Retina (tissue), 1 donor: Measurements from ENCODE around the gene MYH1.

Source experiments
- DNase-seq: peaks from one replicate; pipeline ENCODE4 v3.0.0-alpha.2; 2016

MYH1 gene

DNA sequence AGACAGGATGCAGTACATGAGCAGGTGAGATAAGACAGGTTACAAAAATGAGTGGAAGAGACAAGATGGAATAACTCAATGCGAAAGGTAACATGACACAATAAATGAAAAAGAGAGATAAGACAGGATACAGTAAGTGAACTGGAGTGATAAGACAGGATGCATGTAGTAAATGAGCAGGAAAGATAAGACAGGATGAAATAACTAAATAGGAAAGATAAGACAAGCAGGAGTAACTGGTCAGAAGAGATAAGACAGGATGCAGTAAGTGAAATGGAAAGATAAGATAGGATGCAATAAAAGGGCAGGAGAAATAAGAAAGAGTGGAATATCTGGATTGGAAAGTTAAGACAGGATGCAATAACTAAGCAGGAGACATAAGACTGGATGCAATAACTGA is 40.6 kb downstream of the MYH1 start:
- no peak for DNase-seq

DNA sequence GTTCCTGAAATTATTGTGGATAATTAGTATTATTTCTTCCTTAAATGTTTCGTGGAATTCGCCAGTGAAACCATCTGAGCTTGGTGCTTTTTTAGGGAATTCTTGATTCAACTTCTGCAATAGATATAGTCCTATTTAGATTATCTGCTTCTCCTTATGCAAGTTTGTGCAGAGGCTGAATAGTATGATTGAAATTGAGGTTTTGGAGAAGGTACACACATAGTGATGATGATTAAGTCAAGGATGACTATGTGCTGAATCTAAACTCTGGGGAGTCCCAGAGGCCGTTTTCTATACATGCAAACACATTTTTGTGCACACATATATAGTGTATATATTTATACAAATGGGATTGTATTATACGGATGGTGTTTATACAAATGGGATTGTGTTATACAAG is 43.8 kb downstream of the MYH1 start:
- DNase-seq = no peak

DNA sequence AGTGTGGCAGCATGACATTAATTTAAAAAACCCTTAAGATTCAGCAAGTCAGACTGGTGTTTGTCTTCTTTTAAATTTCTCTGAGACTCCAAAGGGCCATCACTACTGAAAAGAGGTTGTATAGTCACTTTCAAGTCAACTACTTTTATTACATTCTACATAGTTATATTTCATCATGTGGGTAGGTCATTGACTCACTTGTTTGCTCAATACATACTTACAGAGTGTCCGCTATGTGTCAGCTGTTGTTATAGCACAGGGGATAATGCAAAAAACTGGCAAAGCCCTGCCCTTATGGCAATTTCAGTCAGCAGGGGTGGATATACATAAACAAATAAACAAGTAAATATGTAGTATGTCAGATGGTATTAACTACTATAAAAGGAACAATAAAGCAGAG is 46.5 kb downstream of the MYH1 start:
- no peak for DNase-seq

DNA sequence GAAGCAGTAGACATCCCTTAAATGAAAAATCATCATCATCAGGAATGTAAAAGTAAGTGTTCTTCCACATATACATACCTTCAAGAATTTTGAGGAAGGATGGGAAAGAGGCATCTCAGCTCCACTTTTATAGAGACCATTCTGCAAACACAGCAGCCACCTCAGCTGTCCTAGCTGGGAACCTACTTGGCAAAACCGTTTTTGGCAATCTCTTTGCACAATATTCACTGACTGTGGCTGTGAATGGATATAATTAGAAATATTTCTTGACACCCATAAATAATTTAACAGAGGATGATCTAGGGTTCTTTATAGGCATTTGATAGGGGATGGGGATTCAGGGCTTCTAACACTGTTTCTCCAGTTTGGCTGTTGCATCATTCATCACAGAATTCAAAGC is 48.9 kb downstream of the MYH1 start, which contains the start of gene MYH4:
MYH4 (minus strand) TSS at position 101 of the 400 bp plus-strand sequence. CDS start 2,814 bp downstream, outside the sequence.
- DNase-seq = no peak

DNA sequence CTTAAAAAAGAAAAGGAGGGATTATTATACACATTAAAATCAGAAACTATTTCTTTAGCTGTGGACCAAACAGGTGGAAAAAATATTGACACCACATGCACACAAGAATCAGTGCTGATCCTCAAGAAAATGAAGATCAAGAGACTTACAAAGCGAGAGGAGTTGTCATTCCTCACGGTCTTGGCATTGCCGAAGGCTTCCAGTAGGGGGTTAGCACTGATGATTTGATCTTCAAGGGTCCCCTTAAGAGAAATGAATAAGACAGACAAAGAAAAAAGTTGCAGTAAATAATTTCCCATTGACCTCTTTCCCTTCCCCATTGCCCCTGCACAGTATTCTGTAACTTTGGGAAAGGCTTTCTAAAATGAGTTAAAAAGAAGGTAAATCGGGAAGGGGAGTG is 54.9 kb downstream of the MYH1 start:
- DNase-seq = no peak

DNA sequence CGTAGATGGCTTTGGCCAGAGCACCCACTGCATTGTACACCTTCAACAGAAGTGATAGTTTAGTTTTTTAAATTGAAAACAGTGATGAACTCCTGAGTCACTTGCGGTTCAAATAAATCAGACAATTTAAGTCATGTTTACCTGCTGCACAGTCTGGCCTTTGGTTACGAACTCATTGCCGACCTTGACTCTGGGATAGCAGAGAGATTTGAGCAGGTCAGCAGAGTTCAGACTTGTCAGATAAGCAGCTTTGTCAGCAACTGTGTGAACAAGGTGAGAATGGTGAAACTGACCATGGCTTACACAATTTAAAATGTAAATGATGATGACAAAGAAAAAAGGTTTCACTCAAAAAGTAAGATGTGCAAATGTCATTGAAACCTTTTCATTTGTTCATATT is 58.3 kb downstream of the MYH1 start:
- DNase-seq = no peak

DNA sequence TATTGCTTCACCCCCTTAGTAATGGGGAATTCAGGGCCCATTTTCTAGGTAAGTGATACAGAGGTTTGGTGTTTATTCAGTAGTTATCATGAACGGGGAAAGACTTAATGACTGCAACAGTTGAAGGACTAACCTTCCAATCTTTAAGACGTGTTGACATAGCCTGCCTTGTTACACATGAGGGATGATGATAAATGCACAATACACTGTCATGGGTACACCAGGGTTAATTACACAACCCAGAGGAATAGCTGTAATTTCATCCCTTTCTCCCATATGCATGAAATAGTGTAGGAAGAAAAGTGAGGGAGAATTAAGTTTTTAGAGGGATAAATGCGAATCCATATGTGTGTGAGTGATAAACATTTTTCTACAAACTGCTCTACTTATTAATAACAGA is 59.6 kb downstream of the MYH1 start:
- DNase-seq = no peak

DNA sequence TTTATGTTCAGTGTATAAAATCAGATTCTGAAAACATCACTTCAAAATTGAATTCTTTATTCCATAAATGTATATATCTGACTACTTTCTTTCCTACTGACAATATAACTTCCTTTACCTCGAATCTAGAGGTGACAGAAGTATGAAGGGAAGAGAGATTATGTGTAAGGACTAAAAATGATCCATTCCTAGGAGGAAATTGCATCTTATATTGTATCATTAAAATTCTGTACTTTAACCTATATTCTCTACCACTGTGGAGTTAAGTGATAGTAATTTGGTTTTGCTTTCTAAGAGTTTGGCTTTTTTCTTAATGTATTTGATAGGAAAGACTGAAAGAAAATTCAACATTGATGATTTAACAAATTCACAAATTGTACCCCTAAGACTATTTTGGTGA is 60.4 kb downstream of the MYH1 start:
- no peak for DNase-seq

DNA sequence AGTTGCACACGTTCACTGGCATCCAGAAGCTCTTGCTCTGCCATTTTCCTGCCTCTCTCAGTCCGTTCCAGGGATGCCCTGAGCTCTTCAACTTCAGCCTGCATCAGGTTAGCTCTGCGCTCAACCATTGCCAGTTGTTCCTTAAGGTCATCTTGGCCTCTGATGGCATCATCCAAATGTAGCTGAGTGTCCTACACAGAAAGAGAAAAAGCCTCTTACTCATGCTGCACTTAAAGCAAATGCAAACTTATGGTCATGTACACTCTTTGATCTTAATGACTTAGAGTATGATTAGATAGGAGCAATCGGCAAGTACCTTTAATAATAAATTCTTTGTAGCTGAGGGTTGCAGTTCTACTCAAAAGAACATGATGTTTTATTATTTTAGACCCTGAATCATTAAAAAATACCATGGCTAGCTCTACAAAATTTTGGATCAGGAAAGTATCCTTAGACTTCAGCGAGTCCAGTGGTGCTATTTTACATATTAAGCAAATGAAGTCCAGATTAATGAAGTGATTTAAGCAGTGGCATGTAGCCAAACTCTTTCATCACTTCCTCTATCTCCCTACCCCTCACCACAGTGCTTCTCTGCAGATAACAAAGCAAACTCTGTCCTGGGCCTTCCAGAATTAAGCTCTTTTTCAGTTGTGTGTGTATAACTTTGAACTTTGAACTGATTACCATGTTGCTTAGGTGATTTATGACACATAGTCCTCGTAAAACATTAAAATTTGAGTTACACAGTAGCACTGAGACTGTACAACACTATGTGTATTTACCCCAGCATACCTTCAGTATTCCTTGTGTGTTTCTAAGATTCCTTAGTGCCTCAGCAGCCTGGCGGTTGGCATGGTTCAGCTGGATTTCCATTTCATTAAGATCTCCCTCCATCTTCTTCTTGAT is 71.1 kb downstream of the MYH1 start:
- no peak for DNase-seq
